GM19463 (cell line): ENCODE data around the gene SMAD6.

Source experiments
- ATAC-seq: cut with Tn5 transposase; IDR thresholded peaks from one replicate; pipeline ENCODE4 v1.9.1; 2021; ENCODE audit warnings: mild to moderate bottlenecking, moderate library complexity; ENCODE audit not compliant: unreplicated experiment

Gene SMAD6

DNA sequence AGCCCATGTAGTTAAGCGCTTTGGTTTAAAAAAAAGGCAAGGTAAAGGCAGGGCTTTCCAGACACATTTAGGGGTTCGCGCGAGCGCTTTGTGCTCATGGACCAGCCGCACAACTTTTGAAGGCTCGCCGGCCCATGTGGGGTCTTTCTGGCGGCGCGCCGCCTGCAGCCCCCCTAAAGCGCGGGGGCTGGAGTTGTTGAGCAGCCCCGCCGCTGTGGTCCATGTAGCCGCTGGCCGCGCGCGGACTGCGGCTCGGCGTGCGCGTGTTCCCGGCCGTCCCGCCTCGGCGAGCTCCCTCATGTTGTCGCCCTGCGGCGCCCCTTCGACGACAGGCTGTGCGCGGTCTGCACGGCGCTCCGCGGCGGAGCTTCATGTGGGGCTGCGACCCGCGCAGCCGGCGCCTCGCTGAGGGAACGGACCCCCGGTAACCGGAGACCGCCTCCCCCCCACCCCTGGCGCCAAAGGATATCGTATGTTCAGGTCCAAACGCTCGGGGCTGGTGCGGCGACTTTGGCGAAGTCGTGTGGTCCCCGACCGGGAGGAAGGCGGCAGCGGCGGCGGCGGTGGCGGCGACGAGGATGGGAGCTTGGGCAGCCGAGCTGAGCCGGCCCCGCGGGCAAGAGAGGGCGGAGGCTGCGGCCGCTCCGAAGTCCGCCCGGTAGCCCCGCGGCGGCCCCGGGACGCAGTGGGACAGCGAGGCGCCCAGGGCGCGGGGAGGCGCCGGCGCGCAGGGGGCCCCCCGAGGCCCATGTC, 927 bp downstream of the SMAD6 start:
- no peak for ATAC-seq

DNA sequence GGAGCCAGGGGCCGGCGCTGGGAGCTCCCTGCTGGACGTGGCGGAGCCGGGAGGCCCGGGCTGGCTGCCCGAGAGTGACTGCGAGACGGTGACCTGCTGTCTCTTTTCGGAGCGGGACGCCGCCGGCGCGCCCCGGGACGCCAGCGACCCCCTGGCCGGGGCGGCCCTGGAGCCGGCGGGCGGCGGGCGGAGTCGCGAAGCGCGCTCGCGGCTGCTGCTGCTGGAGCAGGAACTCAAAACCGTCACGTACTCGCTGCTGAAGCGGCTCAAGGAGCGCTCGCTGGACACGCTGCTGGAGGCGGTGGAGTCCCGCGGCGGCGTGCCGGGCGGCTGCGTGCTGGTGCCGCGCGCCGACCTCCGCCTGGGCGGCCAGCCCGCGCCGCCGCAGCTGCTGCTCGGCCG, 1.5 kb downstream of the SMAD6 start:
- ATAC-seq: no peak

- ATAC-seq: no peak
Measured at GRCh38 chr15:66704019-66704802, 2.2 kb downstream of the SMAD6 start.

- ATAC-seq: no peak
Measured at GRCh38 chr15:66704803-66705153, 2.7 kb downstream of the SMAD6 start.

DNA sequence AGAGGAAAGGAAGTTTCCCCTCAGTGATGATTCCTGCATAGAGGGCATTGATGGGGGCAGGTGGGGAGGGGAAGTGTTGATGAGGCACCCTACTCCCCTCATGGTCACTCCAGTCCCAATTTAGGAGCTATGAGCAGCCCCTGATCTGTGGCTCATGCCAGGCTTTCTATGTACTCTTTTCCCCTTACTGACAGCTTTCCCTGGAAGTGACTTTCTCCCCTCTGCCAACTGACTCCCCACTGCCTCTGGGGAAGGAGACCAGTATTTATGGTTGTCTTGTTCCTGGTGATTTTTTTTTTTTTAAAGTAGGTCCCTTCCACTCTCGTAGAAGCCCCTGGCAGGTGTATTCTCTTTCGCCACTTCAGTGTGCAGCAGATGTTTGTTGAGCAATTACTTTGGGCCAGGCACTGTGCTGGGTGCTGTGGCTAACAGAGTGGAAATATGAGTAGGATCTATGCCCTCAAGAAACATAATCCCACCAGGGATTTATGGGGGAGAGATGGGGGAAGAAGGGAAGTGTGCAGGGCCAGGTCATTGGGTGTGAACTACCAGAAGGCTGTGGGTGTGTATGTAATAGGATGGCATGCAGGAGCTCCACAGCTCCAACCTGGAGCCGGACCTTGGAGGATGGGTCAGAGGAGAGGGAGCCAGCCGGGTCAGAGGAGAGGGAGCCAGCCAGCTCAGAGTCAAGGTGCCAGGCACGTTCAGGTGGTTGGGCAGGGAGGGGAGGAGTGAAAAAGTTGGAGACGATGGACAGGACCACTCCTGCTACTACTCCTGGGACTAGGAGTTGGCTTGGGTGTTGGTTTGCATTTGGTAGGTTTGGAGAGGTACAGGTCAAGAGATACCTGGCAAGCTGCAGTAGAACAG, 3.5 kb downstream of the SMAD6 start:
- ATAC-seq: no peak

GRCh38 chr15:66706225-66706732, 4.2 kb downstream of the SMAD6 start:
- ATAC-seq: no peak

DNA sequence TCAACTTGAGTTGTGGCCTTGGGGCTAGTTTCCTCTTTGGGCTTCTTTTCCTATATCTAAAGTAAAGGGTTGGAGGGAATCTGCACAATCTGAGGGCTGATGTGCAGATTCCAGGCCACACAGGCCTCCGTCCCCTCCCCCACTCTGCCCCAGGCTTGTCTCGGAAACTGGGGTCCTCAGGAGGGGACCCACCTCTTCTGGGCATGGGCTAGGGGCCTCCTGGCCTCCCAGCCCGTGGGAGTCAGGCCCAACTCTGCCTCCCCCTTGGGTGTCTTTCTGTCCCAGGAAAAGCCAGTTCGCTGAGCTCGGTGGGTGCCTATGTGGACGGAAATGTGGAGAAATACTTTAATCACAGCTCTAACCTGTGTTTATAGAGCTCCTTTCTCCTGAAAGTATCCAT, 4.8 kb downstream of the SMAD6 start:
- ATAC-seq: no peak

DNA sequence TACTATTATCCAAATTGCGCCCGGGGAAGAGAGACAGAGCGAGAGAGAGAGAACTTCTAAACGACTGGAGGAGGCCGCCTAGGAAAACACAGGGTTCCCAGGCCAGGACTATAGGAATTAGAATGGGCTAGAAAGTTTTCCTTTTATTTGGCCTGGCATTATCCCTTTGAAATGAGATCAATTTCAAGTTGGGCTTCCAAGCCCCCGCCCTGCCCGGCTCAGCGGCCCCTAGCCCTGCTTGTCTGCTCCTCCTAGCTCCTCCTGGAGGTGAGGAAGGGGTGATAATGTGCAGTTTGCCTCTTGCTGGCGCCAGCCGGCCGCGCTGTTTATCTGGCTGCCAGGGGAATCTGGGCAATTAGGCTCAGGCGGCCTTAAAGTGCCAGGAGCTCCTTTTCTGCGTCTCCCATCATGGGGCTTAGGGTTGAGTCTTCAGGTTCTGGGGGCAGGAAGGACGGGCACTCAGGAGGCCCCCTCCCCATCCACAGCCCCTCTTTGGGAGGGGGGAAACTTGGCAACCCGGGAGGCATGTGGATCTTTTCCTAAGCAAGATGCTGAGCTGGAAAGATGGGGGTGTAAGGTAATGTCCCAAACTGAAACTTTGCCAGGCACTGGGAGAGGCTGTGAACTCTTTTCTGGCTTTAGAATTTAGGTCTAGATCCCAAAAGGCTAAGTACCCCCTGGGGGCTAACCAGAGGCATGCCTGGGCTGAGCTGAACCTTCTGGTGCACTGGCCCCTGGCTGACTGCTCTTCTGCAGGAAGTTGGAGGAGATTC, 5.5 kb downstream of the SMAD6 start:
- ATAC-seq: no peak

- ATAC-seq: no peak
Measured at GRCh38 chr15:66708389-66708788, 6.4 kb downstream of the SMAD6 start.

DNA sequence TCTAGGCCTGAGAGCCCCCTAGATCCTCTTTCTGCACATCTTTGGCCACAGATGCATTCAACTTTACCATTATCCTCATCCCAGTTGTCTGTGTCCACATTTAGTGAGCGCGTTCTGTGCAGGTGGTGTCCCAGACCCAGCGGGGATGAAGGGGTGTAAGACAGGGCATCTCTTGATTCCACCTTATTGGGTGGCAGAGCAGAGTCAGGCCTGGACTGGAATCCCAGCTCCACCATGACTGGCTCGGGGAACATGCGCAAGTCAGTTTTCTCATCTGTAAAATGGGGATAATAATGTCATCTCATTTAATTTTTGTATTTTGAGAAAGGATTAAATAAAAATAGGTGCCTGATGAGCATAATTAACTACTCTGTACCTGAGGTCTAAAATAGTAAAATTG, 7.8 kb downstream of the SMAD6 start:
- no peak for ATAC-seq

GRCh38 chr15:66711260-66711659, 9.2 kb downstream of the SMAD6 start:
- ATAC-seq: no peak

- no peak for ATAC-seq
Measured at GRCh38 chr15:66711862-66712261, 9.8 kb downstream of the SMAD6 start.

GRCh38 chr15:66713843-66714508, 11.9 kb downstream of the SMAD6 start:
- peak; percentile 61 for ATAC-seq

DNA sequence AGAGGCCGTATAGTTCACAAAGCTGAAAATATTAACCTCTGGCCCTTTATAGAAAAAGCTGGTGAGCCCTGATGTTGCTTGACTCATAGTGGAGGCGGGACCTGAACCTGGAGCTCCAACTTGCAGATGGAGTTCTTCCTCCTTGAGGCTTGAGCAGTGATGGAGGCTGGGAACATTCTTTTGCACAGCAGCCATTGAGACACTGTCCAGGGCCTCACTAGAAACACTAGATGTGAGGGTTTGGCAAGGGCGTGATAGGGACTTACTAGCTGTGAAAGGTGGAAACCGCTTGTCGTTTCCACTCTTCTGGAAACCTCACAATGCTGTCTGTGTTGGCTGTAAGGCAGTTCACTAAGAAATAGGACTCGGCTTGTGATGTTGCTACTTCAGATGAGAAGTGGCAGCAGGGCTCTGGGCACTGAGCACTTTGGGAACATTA, 12.5 kb downstream of the SMAD6 start:
- ATAC-seq: no peak

DNA sequence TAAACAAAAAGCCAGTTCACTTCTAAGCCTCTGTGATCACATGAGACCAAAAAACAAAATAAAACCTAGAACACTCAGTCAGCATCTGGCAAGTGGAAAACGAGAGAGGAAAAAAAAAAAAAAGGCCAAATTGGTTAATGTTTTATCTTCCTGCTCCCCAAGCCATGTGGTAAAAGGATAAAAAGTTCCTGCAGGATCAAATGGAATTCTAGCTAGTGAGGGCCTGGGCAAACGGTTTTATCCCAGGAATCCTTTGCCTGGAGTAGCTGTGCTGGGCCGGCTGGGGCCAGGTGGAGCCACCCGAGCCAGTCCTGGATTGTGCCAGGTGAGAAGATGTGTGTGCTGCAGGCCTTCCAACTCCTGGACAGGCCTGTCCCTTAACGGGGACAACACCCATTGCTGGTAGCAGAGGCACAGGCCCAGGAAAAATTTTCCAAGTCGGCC, 13.2 kb downstream of the SMAD6 start:
- no peak for ATAC-seq

DNA sequence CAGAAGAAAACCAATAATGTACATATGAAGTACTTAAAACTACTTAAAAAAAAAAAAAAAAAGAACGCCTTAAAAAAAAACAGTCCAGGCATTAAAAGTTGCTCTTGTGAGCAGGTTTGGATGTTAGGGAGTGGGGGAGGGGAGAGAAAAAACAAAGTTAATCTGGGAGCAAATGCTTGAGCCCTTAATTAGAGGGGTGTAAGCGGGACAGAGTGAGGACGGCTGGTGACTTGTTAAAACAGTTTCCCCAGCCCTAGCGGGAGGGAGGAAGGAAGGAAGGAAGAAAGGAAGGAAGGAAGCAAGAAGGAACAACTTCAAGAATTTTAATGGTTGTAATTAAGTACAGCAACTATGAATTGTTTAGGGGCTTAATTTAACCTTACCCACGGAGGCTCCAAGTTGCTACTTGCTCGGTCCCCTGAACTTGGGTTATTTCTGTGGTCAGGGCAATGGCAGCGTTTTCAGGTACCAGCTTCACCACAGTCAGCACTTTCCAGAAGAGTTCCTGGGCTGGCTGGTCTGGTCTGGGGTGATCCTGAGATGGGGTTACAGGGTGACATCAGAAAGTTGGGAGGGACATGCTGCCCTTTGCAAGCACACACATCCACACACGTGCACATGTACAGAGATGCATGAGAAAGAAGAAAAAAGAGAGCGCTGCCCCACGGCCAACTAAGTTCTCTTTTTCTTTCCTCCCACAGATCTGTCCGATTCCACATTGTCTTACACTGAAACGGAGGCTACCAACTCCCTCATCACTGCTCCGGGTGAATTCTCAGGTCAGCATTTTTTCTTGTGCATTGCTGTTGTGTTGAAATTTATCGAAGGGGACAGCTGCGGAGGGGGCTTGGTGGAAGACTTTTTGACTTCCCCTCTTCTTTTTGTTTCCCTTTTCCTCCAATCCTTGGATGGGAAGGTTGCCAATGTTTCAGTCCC, 14.0 kb downstream of the SMAD6 start:
- no peak for ATAC-seq

- no peak for ATAC-seq
Measured at GRCh38 chr15:66716656-66717020, 14.6 kb downstream of the SMAD6 start.

DNA sequence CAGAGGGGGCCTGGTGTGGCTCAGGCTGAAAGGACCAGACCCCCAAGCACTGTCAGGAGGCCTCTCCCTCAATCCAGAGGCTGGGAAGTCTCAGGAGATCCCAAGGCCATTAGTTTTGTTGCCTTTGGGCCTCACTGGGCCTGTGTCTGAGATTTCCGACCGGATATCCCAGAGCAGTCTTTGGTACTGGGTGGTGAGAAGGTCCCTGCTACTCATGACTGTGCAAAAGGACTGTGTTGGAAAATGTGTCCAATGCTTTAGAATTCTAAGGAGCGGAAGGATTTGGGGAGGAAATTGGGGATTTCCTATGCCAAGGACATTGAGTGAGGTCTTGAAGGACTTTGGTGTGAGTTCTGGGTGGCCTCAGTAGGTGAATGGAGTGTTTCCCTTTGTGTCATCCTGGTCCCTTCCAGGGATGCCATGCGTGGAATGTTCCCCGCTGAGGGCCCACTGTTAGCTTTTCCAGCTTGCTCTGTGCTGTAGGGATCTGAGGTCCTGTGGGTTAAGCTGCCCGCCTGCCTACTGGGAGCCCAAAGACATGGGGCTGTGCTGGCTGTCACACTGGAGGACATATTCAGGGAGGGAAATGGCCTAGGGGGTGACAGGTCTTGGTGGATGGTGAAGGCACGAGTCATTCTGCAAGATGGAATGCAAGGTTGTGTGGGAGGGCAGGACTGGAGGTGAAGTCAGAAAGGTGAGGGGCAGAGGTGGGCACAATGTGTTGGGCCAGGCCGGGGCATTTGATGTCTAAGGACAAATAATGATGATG, 16.4 kb downstream of the SMAD6 start:
- ATAC-seq: no peak
